Uterus (tissue), 2 donors: ENCODE results near the gene TSC2.
"Not testable (repeated sequence)": the region's sequence is repeated elsewhere in the genome, so short reads cannot be mapped to it uniquely, and the experiment has no call there.

ENCODE experiments used
- POLR2A ChIP-seq, 2 donors: fragments of 450-650 bp; IDR thresholded peaks; one replicate each; pipeline ENCODE4 v1.6.1; 2016; ENCODE audit warnings: antibody characterized with exemption in 2 of 2, mild to moderate bottlenecking in 1 of 2, moderate library complexity in 1 of 2
- TF ChIP-seq, protein P1 (sequence below), 4 experiments: fragments of 200-600 bp in 2 of 4; fragments of 450-650 bp in 2 of 4; sonication (generic) in 2 of 4; IDR thresholded peaks; one replicate each; pipeline ENCODE4 v1.5.1; 2016 to 2019; ENCODE audit warnings: antibody characterized with exemption in 4 of 4, mild to moderate bottlenecking in 2 of 4, moderate library complexity in 1 of 4

DNA sequence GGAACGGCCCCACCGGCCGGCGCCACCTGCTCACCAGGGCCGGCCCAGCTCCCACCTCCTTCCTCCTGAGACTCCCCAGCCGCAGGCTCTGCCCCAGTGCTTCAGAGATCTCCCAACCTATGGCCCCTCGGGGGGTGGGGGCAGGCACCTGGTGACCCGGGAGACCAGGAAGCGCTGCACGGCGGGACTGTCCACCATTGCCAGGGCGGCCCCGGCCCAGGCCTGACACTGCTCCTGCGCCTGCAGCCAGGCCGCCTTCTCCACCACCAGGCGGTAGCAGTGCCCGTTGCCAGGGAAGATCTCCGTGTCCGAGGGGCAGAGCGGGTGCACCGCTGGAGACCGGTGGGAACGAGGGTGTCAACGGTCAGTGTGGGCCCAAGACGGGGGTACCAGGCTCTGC lies 69.6 kb downstream of the TSC2 start:
- TF ChIP-seq, protein P1, sequence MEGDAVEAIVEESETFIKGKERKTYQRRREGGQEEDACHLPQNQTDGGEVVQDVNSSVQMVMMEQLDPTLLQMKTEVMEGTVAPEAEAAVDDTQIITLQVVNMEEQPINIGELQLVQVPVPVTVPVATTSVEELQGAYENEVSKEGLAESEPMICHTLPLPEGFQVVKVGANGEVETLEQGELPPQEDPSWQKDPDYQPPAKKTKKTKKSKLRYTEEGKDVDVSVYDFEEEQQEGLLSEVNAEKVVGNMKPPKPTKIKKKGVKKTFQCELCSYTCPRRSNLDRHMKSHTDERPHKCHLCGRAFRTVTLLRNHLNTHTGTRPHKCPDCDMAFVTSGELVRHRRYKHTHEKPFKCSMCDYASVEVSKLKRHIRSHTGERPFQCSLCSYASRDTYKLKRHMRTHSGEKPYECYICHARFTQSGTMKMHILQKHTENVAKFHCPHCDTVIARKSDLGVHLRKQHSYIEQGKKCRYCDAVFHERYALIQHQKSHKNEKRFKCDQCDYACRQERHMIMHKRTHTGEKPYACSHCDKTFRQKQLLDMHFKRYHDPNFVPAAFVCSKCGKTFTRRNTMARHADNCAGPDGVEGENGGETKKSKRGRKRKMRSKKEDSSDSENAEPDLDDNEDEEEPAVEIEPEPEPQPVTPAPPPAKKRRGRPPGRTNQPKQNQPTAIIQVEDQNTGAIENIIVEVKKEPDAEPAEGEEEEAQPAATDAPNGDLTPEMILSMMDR (IDR thresholded peaks at IDR 0.05), result not testable (repeated sequence)
- not testable (repeated sequence) for TF ChIP-seq POLR2A (IDR thresholded peaks at IDR 0.05)
